ENCODE data around the gene PLCG2.
"Not testable (repeated sequence)": the region's sequence is repeated elsewhere in the genome, so short reads cannot be mapped to it uniquely, and the experiment has no call there.

Gene PLCG2

DNA sequence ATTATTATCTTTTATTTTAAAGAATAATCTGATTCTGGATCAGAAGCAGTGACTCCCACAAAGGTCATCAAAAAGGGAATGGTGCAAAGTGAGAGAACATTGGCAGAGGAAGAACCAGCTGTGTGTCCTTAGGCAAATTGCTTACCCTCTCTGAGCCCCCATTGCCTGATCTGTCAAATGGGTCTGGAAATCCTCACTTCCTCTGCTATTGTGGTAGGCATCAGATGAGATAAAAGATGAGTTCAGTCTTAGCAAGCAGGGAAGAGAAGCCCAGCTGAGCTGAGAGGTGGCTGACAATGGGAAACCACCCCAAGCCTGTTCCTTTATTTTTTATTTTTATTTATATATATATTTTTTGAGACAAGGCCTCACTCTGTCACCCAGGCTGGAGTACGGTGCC, 24.2 kb upstream of the PLCG2 start:
- TF ChIP-seq CTCF (IDR thresholded peaks at IDR 0.05; ENCODE audit: low read depth, low read length) = no peak
- in situ Hi-C loops (cut with HindIII; ENCODE audit: low sequenced_read_pairs) = no loop called here
- DNase-seq (ENCODE audit: low read depth, low spot score) = no peak
- no peak overlapping the region for H3K4me3 ChIP-seq (ENCODE audit: low read depth, low read length)

DNA sequence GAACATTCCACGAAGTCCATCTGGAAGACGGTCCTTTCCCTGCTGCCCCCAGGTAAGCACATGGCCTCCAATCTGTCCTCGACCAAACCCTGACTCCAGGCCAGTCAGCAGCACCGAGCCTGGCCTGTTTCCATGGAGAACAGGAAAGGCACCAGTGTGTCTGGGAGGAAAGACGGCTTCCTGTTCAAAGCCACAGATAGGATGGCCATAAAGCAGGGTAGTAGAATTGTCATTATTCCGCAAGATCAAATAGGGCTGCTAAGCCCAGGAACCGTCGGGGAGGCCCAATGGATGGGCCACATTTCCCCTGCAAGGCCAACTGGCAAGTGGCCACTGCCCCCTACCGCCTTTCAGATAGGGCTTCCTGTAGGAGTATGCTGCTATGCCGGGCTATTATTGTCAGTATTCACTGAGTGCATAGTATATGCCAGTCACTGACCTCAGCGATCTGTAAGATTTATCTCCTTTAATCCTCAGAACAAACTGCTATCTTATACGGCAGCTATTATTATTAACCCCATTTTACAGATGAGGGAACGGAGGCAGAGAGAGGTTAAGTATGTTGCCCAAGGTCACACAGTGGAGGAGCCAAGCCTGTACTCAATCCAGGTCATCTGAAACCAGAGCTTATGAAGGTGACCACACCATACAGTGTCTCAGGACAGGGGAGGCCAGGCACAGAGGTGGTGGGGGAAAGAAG, 23.0 kb upstream of the PLCG2 start:
- H3K4me3 ChIP-seq (ENCODE audit: low read depth, low read length) = no peak overlapping the region
- no peak for DNase-seq (ENCODE audit: low read depth, low spot score)
- no peak for TF ChIP-seq CTCF (IDR thresholded peaks at IDR 0.05; ENCODE audit: low read depth, low read length)
- in situ Hi-C loops (cut with HindIII; ENCODE audit: low sequenced_read_pairs) = no loop called here

DNA sequence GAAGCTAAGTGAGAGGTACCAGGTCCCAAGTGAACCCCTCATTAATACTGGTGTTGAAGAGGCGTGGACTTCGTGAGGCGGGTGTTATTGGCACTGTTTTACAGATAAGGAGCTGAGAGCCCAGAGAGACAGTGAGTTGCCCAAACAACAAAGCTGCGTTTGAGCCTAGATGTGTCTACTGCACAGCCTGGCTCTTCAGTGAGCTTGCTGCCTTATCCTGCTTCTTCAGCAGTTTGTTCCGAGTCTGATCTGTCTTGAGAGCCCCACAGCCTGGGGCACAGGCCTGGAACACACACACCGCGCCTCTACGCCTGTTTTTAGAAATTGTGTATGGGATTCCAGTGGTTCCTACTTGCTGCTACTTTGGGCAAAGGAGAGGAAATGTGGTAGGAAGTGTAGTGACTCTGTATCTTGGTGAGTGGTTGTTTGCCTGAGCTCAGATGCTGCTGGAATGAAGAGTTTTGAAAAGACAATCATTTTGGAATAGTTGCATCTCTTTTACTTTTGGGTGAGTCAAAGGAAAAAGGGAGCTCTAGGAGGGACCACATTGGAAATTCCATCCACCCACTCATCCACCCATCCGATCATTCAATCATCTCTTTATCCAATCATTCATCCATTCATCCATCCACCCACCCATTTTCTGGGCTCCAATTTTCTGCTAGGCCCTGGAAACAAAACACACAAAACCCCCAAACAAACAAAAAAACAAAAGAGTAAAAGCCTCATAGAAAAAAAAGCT, 22.3 kb upstream of the PLCG2 start:
- DNase-seq (ENCODE audit: low read depth, low spot score) = no peak
- TF ChIP-seq CTCF (IDR thresholded peaks at IDR 0.05; ENCODE audit: low read depth, low read length) = no peak
- H3K4me3 ChIP-seq (ENCODE audit: low read depth, low read length) = no peak overlapping the region
- in situ Hi-C loops (cut with HindIII; ENCODE audit: low sequenced_read_pairs) = no loop called here

DNA sequence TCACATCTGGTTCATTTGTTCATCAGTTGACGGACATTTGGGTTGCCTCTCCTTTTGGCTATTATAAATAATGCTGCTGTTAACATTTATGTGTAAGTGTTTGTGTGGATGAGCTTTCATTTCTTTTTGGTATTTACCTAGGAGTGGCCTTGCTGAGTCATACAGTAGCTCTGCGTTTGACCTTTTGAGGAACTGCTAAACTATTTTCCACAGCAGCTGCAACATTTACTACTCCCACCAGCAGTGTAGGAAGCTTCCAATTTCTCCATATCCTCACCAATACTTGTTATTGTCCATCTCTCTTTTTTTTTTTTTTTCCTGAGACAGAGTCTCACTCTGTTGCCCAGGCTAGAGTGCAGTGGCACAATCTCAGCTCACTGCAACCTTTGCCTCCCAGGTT, 20.7 kb upstream of the PLCG2 start:
- DNase-seq (ENCODE audit: low read depth, low spot score) = no peak
- TF ChIP-seq CTCF (IDR thresholded peaks at IDR 0.05; ENCODE audit: low read depth, low read length) = no peak
- H3K4me3 ChIP-seq (ENCODE audit: low read depth, low read length) = no peak overlapping the region
- in situ Hi-C loops (cut with HindIII; ENCODE audit: low sequenced_read_pairs) = no loop called here

DNA sequence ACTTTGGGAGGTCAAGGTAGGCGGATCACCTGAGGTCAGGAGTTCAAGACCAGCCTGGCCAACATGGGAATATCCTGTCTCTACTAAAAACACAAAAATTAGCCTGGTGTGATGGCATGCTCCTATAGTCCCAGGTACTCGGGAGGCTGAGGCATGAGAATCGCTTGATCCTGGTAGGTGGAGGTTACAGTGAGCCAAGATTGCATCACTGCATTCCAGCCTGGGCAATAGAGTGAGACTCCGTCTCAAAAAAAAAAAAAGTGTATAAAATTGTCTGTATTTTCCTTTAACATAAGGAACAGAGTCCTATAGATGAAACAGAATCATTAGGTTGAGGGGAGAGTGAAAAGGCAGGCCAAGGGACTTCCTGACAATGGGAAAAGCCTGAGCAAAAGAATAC, 16.8 kb upstream of the PLCG2 start:
- H3K4me3 ChIP-seq (ENCODE audit: low read depth, low read length); in situ Hi-C loops (cut with HindIII; ENCODE audit: low sequenced_read_pairs); DNase-seq (ENCODE audit: low read depth, low spot score): not testable (repeated sequence)

- TF ChIP-seq CTCF (IDR thresholded peaks at IDR 0.05; ENCODE audit: low read depth, low read length) = no peak
- no peak overlapping the region for H3K4me3 ChIP-seq (ENCODE audit: low read depth, low read length)
- DNase-seq (ENCODE audit: low read depth, low spot score) = no peak
- in situ Hi-C loops (cut with HindIII; ENCODE audit: low sequenced_read_pairs) = no loop called here
These were observed 13.8 kb upstream of the PLCG2 start for GRCh38 chr16:81765111-81765919.

Data from astrocyte of the spinal cord (primary cell).